BE2C (cell line): ENCODE measurements around the gene LY6G5B.

ENCODE experiments used
- DNase-seq: peaks from one replicate; pipeline ENCODE4 v3.0.0-alpha.2; 2020
- H3K27me3 ChIP-seq: fragments of 250-450 bp; sonication (Bioruptor Pico); 2 replicates; pipeline ENCODE4 v1.5.1; 2020; ENCODE audit warnings: mild to moderate bottlenecking
- H3K36me3 ChIP-seq: fragments of 250-450 bp; sonication (Bioruptor Pico); 2 replicates; pipeline ENCODE4 v1.5.1; 2020; ENCODE audit warnings: mild to moderate bottlenecking
- H3K4me1 ChIP-seq: fragments of 250-450 bp; sonication (Bioruptor Pico); 2 replicates; pipeline ENCODE4 v1.5.1; 2020
- H3K4me3 ChIP-seq: 2 replicates; pipeline ENCODE4 v1.5.1; 2011; ENCODE audit warnings: low read depth, low read length
- H3K9me3 ChIP-seq: fragments of 250-450 bp; sonication (Bioruptor Pico); 2 replicates; pipeline ENCODE4 v1.5.1; 2020
- CTCF ChIP-seq: IDR thresholded peaks from 2 replicates; pipeline ENCODE4 v1.5.1; 2012; ENCODE audit warnings: mild to moderate bottlenecking, low read depth, low read length

LY6G5B gene

GRCh38 chr6:31624070-31624469 lies 45.7 kb upstream of the LY6G5B start:
- no peak for TF ChIP-seq CTCF
- DNase-seq: no peak
- Histone ChIP-seq H3K36me3 (peaks cover 73% of the 10 kb centered on the region), H3K4me1 (no peaks in the 10 kb centered on the region), H3K9me3 (no peaks in the 10 kb centered on the region), H3K27me3 (no peaks in the 10 kb centered on the region), H3K4me3 (no peak overlapping the region)

DNA sequence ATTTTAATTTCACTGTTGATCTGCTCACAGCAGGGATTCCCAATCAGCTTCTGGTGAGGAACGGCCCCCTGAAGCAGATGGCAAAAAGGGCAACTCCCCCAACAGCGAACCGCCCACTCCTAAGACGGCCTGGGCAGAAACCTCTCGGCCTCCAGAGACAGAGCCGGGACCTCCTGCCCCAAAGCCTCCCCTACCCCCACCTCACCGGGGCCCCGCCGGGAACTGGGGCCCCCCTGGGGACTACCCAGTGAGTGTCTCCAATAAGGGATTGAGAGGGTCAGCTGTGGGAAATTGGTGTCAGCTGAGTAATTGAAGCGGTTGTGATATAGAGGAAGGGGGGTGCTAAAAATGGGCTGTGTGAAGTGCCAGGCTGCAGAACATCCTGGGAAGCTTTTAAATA lies 42.8 kb upstream of the LY6G5B start:
- no peaks in the 10 kb centered on the region for H3K9me3 ChIP-seq
- no peaks in the 10 kb centered on the region for H3K27me3 ChIP-seq
- peaks cover 97% of the 10 kb centered on the region for H3K36me3 ChIP-seq
- no peak for DNase-seq
- H3K4me1 ChIP-seq: no peaks in the 10 kb centered on the region
- H3K4me3 ChIP-seq: no peak overlapping the region
- TF ChIP-seq CTCF: no peak

DNA sequence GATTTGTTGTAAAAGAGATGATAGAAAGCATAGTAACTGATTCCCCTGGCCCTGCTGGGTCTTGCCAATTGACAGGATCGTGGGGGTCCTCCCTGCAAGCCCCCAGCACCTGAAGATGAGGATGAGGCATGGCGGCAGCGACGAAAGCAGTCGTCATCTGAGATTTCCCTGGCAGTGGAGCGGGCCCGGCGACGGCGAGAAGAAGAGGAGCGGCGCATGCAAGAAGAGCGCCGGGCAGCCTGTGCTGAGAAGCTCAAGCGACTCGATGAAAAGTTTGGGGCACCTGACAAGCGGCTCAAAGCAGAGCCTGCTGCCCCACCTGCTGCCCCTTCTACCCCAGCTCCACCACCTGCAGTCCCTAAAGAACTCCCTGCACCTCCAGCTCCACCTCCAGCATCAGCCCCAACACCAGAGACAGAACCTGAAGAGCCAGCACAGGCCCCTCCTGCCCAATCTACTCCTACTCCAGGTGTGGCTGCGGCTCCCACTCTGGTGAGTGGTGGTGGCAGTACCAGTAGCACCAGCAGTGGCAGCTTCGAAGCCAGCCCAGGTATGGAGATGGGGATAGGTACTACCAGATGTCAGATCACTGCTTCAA lies 42.0 kb upstream of the LY6G5B start:
- H3K4me1 ChIP-seq: no peaks in the 10 kb centered on the region
- peaks cover 98% of the 10 kb centered on the region for H3K36me3 ChIP-seq
- no peaks in the 10 kb centered on the region for H3K27me3 ChIP-seq
- no peak overlapping the region for H3K4me3 ChIP-seq
- TF ChIP-seq CTCF: no peak
- no peak for DNase-seq
- H3K9me3 ChIP-seq: no peaks in the 10 kb centered on the region

DNA sequence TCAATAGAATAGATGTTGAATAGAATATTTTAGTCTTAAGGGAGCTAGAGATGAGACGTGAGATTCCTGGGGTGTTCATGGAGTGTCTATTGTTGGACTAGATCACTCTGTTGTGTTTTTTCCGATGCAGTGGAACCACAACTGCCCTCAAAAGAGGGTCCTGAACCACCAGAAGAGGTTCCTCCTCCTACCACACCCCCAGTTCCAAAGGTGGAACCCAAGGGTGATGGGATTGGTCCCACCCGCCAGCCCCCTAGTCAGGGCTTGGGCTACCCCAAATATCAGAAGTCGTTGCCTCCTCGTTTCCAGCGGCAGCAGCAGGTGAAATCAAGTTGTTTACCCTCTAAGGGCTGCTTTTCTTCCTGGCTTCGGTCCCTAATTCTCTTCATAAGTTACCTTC lies 40.8 kb upstream of the LY6G5B start:
- DNase-seq: no peak
- H3K4me1 ChIP-seq: no peaks in the 10 kb centered on the region
- peaks cover 100% of the 10 kb centered on the region for H3K36me3 ChIP-seq
- no peak for TF ChIP-seq CTCF
- H3K9me3 ChIP-seq: no peaks in the 10 kb centered on the region
- H3K4me3 ChIP-seq: no peak overlapping the region
- no peaks in the 10 kb centered on the region for H3K27me3 ChIP-seq

DNA sequence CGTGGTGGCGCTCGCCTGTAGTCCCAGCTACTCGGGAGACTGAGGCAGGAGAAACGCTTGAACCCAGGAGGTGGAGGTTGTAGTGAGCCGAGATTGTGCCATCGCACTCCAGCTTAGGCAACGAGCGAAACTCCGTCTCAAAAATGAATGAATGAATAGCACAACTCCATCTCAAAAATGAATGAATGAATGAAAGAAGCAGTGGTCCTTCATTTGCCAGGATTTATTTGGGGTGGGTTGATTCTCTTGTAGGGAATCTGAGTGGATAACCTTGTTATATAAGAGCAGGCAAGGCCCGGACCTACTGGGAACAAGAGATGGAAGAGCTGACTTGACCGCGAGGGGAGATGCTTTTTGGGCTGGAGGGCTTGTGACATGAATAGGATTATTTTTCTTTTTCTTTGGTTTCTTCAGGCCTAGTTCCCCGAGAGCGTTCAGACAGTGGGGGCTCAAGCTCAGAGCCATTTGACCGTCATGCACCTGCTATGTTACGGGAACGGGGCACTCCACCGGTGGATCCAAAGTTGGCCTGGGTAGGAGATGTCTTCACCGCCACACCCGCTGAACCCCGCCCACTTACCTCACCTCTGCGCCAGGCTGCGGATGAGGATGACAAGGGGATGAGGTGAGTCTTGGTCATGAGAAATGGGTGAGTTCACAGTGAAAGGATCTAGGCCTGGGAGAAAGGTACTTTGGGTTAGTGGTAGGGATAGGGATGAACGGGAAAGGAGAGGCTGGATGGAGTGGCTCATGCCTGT lies 39.4 kb upstream of the LY6G5B start:
- Histone ChIP-seq H3K4me1 (no peaks in the 10 kb centered on the region), H3K9me3 (no peaks in the 10 kb centered on the region), H3K27me3 (no peaks in the 10 kb centered on the region), H3K4me3 (no peak overlapping the region), H3K36me3 (peaks cover 100% of the 10 kb centered on the region)
- TF ChIP-seq CTCF: no peak
- no peak for DNase-seq

GRCh38 chr6:31631209-31631608 lies 38.6 kb upstream of the LY6G5B start:
- peaks cover 100% of the 10 kb centered on the region for H3K36me3 ChIP-seq
- H3K27me3 ChIP-seq: no peaks in the 10 kb centered on the region
- TF ChIP-seq CTCF: no peak
- no peak overlapping the region for H3K4me3 ChIP-seq
- no peaks in the 10 kb centered on the region for H3K9me3 ChIP-seq
- H3K4me1 ChIP-seq: no peaks in the 10 kb centered on the region
- no peak for DNase-seq
